HG03103 (cell line): ENCODE data around the gene WFDC11.

Experiments
- ATAC-seq: cut with Tn5 transposase; IDR thresholded peaks from one replicate; pipeline ENCODE4 v1.9.1; 2021; ENCODE audit warnings: low read depth; ENCODE audit not compliant: unreplicated experiment

The WFDC11 gene

DNA sequence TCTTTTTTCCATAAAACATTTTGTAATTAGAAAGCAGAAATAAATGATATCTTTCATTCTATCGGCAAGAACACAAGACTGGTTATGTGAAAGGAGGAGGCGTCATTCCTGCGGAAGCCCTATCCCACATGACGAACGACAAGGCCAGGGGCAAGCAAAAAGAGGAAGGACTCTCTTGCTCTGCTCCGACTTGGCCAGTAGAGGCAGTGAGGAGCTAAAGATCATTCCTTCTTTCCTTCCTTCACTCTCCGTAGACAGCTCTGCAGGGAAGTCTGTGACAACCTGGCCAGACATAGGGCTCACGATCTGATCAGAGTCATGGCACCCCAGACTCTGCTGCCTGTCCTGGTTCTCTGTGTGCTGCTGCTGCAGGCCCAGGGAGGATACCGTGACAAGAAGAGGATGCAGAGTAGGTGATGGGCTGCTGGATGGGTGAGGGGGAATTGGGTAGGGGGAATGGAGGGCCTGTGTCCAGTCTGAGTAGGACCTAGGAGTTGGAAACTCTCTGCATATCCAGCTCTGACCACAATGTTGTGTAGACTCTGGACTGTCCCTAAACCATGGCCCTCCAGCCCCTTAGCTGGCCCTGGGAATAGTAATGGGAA, 40.4 kb downstream of the WFDC11 start, which contains the start of gene WFDC10A:
Gene WFDC10A, plus strand, starts transcription at position 244 of the 605 bp plus-strand sequence. Its CDS starts 75 bp downstream, at position 319.
- ATAC-seq: no peak

DNA sequence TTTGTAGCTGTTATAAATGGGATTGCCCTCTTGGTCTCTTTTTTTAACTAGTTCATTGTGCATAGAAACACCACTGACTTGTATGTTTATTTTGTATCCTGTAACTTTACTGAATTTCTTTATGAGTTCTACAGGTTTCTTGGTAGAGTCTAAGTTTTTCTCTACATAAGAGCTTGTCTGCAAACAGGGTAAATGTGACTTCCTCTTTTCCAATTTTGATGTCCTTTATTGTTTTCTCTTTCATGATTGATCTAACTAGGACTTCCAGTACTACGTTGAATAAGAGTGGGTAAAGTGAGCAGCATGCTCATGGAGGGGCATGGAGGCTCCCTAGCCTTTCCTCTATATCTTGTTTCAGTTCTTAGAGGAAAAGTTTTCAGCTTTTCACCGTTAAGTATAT, 43.5 kb downstream of the WFDC11 start:
- no peak for ATAC-seq

DNA sequence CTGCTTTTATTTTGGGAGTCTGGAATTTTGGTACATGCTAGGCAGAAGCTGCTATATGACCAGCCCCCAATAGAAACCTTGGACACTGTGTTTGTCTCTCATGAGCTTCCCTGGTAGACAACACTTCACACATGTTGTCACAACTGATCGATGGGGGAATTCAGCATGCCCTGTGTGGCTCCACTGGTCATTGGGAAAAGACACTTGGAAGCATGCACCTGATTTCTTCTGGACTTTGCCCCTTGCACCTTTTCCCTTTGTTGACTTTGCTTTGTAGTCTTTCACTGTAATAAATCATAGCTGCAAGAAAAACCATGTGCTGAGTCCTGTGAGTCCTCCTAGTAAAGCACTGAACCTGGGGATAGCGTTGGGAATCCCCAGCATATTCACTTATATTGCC, 48.4 kb downstream of the WFDC11 start:
- no peak for ATAC-seq

DNA sequence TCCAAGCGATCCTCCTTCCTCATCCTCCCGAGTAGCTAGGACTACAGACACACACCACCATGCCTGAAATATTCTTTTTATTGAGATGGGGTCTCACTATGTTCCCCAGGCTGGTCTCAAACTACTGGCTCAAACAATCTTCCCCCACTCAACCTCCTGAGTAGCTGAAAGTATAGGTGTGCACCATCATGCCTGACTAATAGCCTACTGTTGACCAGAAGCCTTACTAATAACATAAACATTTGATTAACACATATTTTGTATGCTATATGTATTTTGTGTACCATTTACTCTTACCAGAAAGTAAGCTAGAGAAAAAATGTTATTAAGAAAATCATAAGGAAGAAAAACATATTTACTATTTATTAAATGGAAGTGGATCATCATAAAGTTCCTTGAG, 52.4 kb downstream of the WFDC11 start:
- no peak for ATAC-seq

DNA sequence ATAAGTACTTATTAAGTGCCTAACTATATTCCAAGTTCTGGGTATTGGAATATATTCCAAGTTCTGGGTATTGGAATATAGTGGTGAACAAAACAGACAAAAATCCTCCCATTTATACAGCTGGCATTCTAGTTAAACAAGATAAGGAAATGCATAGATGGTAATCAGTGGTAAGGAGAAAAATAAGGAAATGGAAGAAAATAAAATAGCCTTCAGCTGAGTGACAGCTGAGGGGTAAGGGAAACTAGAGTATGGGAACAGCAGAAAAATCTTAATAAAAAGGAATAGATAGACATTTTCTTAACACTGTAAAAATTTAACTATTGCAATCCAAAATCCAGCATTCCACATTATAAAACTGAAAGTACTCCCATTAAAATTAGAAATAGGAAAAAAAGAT, 57.7 kb downstream of the WFDC11 start:
- no peak for ATAC-seq

DNA sequence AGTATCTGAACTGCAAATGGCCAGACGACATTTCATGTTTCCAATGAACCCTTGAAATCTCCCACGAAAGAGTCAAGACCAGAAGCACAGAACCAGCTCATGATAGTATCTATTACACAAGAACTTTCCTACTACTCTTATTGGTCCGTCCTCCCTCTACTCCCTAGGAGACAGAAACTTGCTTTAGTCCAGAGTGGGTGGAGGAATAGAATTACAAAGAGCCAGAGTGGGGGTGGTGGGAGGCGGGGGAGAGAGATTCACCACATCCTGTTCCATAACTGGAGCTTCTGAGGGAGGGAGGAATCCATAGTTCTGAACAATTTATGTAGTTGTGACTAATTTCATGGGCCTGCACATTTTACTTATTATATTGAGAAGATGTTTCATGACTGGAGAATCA, 59.0 kb downstream of the WFDC11 start:
- no peak for ATAC-seq

DNA sequence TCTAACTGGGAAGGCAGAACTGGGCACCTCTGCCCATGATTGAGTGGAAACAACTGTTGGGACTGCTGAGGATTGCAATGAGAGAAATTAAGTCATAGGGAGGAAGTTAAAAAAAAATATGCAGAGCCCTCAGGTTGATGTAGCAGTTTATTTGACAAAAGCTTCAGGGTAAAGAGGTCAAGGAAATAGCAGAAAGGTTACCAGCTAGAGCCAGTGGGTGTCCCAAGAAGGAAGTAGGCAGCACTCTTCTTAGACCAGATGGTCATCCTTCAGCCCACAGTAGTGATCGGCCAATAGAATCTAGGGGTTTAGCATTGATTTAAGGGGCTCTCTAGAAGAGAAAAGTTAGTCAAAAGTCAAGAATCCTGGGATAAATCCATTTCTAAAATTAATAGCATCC, 62.2 kb downstream of the WFDC11 start:
- no peak for ATAC-seq
